ENCODE data around the gene PCCA. TPM values are rescaled to one million over a fixed set of nuclear protein-coding genes. Genes with fewer than 3 reads are reported as not detected.

Gene PCCA
- total and polyA plus RNA-seq, 12 donors: 27.6 to 176 (median 97.7) TPM

DNA sequence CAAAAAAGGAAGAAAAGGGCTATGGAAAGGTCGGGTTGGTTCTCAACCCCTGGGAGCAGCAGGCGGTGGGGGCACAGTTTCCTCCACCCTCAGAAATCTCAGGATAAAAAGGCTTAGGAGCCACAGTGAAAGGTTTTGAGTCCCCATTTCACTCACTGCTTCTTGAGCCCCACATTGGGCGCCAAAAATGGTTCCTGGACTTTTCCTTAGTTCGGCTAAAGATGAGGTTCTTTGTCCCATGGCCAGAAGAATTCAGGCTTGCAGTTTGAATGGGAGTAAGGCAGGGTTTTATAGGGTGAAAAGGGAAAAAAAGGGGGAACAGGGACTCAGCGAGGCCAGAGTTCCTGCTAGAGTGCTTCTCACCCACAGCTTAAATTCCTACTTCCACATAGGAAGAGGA lies 320.2 kb downstream of the PCCA start:
- peaks cover 0 to 44% (median 0%) of the 10 kb centered on the region in 3 donors for H3K9me3 ChIP-seq (replicated peaks in 1 of 3)
- H3K27me3 ChIP-seq: no peaks in the 10 kb centered on the region
- H3K4me1 ChIP-seq (replicated peaks in 1 of 2): no peaks in the 10 kb centered on the region
- no peak overlapping the region for H3K4me3 ChIP-seq
- intact Hi-C loops (cut with DNase I): no loop called here
- TF ChIP-seq POLR2A (IDR thresholded peaks at IDR 0.05): no peak
- TF ChIP-seq, protein P1, sequence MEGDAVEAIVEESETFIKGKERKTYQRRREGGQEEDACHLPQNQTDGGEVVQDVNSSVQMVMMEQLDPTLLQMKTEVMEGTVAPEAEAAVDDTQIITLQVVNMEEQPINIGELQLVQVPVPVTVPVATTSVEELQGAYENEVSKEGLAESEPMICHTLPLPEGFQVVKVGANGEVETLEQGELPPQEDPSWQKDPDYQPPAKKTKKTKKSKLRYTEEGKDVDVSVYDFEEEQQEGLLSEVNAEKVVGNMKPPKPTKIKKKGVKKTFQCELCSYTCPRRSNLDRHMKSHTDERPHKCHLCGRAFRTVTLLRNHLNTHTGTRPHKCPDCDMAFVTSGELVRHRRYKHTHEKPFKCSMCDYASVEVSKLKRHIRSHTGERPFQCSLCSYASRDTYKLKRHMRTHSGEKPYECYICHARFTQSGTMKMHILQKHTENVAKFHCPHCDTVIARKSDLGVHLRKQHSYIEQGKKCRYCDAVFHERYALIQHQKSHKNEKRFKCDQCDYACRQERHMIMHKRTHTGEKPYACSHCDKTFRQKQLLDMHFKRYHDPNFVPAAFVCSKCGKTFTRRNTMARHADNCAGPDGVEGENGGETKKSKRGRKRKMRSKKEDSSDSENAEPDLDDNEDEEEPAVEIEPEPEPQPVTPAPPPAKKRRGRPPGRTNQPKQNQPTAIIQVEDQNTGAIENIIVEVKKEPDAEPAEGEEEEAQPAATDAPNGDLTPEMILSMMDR (IDR thresholded peaks at IDR 0.05): no peak
- DNase-seq: no peak
- 95 to 98% (median 97%) methylated on average over 5 of the region's 5 CpGs for WGBS, 4 donors
- no peaks in the 10 kb centered on the region for H3K36me3 ChIP-seq (replicated peaks in 1 of 2)
- no peak overlapping the region for H3K27ac ChIP-seq

DNA sequence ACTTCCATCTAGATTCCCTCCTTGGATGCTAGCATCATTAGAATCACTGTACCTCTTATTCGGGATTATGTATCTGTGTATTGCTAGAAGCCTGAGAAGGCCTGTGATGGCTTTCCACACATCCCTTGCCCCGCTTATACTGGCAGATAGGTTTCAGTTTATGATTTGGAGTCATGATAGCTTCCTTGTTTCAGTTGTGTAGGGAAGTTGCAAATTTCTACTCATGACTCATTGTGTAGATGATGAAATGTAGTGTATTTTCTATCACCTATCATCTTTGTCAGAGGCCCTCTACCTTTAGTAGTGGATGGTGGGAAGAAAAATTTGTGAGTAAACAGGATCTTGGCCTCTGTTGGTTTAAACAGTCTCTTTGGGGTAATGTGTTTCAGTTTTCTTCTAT lies 334.5 kb downstream of the PCCA start:
- TF ChIP-seq, protein P1 (IDR thresholded peaks at IDR 0.05): no peak
- TF ChIP-seq POLR2A (IDR thresholded peaks at IDR 0.05): no peak
- WGBS, 4 donors: 86 to 97% (median 89%) methylated on average over 2 of the region's 2 CpGs
- Histone ChIP-seq H3K9me3 (replicated peaks in 1 of 3) (no peaks in the 10 kb centered on the region), H3K27me3 (no peaks in the 10 kb centered on the region), H3K27ac (no peak overlapping the region), H3K4me1 (replicated peaks in 1 of 2) (no peaks in the 10 kb centered on the region), H3K4me3 (no peak overlapping the region), H3K36me3 (replicated peaks in 1 of 2) (no peaks in the 10 kb centered on the region)
- no peak for DNase-seq
- intact Hi-C loops (cut with DNase I): no loop called here

DNA sequence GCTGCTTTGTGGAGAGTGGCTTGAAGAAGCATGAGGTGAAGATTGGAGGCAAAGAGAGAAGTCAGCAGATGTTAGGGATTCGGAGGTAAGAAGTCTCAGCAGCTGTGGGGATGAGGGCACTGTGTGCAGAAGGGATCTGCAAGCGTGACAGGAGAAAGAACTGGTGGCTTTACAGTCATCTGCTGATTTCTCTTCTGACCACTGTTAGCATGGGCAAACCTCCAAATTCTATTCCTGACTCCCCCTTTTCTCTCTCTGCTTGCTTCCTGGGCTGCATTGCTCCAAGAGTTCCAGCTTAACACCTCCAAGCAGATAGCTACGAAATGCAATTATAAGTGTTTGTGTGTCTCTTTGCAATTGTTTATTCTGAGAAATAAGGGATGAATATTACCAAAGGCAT lies 340.1 kb downstream of the PCCA start:
- TF ChIP-seq, protein P1 (IDR thresholded peaks at IDR 0.05): no peak
- no peak for TF ChIP-seq POLR2A (IDR thresholded peaks at IDR 0.05)
- WGBS, 4 donors: 84 to 98% (median 94%) methylated on average over 3 of the region's 3 CpGs
- no peak for DNase-seq
- Histone ChIP-seq H3K27me3 (no peaks in the 10 kb centered on the region), H3K36me3 (replicated peaks in 1 of 2) (no peaks in the 10 kb centered on the region), H3K4me1 (replicated peaks in 1 of 2) (no peaks in the 10 kb centered on the region), H3K4me3 (no peak overlapping the region), H3K27ac (no peak overlapping the region), H3K9me3 (replicated peaks in 1 of 3) (no peaks in the 10 kb centered on the region)
- intact Hi-C loops (cut with DNase I): no loop called here

DNA sequence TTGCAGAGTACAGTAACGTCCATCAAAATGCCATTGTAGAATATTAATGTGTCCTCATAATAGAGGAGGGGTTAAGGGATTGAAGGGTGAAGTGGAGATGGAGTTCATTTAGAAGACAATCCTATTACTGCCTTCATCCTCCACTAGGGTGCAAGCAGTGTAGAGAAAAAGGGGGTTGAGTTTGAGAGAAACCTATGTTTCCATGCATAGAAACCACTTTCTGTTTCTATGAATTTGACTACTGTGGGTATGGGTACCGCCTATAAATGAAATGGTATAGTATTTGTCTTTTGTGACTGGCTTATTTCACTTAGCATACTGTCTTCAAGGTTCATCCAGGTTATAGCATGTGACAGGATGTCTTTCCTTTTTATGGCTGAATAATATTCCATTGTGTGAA lies 343.7 kb downstream of the PCCA start:
- TF ChIP-seq, protein P1 (IDR thresholded peaks at IDR 0.05): no peak
- no peak for TF ChIP-seq POLR2A (IDR thresholded peaks at IDR 0.05)

More for the DNA sequence above, 343.7 kb downstream of the PCCA start:
- Histone ChIP-seq H3K36me3 (replicated peaks in 1 of 2) (no peaks in the 10 kb centered on the region), H3K27ac (no peak overlapping the region), H3K27me3 (no peaks in the 10 kb centered on the region), H3K4me1 (replicated peaks in 1 of 2) (no peaks in the 10 kb centered on the region), H3K9me3 (replicated peaks in 1 of 3) (no peaks in the 10 kb centered on the region), H3K4me3 (no peak overlapping the region)
- WGBS, 4 donors: 91 to 100% (median 97%) methylated on average over 2 of the region's 2 CpGs
- no peak for DNase-seq
- intact Hi-C loops (cut with DNase I): no loop called here

Data from adrenal gland (tissue), 12 donors.